Glomerular visceral epithelial cell (primary cell): ENCODE results near the gene ADAMTS19.
A peak's percentile ranks its signal among the peaks of the same experiment; 100 is the strongest.
"Not testable (repeated sequence)": the region's sequence is repeated elsewhere in the genome, so short reads cannot be mapped to it uniquely, and the experiment has no call there.

Source experiments
- DNase-seq: peaks from one replicate; pipeline ENCODE4 v3.0.0-alpha.2; 2016; ENCODE audit errors: extremely low spot score

ADAMTS19 gene

GRCh38 chr5:129459777-129460671, at the start of gene ADAMTS19:
ADAMTS19 (plus strand) TSS chr5:129460298; CDS start chr5:129460392, 94 bp downstream.
- DNase-seq = peak; percentile 51

GRCh38 chr5:129410488-129410887, 49.6 kb upstream of the ADAMTS19 start:
- DNase-seq = no peak

GRCh38 chr5:129412721-129413120, 47.4 kb upstream of the ADAMTS19 start:
- DNase-seq = no peak

GRCh38 chr5:129413570-129413969, 46.5 kb upstream of the ADAMTS19 start:
- DNase-seq = no peak

GRCh38 chr5:129419292-129419691, 40.8 kb upstream of the ADAMTS19 start:
- DNase-seq = no peak

- no peak for DNase-seq
Measured at GRCh38 chr5:129425031-129425430, 35.1 kb upstream of the ADAMTS19 start.

- DNase-seq = no peak
Measured at GRCh38 chr5:129426071-129426470, 34.0 kb upstream of the ADAMTS19 start.

GRCh38 chr5:129428636-129429035, 31.5 kb upstream of the ADAMTS19 start:
- not testable (repeated sequence) for DNase-seq

GRCh38 chr5:129431406-129431805, 28.7 kb upstream of the ADAMTS19 start:
- no peak for DNase-seq

GRCh38 chr5:129438322-129438721, 21.8 kb upstream of the ADAMTS19 start:
- no peak for DNase-seq

- no peak for DNase-seq
Measured at GRCh38 chr5:129440424-129440823, 19.7 kb upstream of the ADAMTS19 start.

- no peak for DNase-seq
Measured at GRCh38 chr5:129441096-129441495, 19.0 kb upstream of the ADAMTS19 start.

- DNase-seq = no peak
Measured at GRCh38 chr5:129445379-129445778, 14.7 kb upstream of the ADAMTS19 start.

GRCh38 chr5:129447968-129448367, 12.1 kb upstream of the ADAMTS19 start:
- DNase-seq = no peak

GRCh38 chr5:129448654-129449053, 11.4 kb upstream of the ADAMTS19 start:
- no peak for DNase-seq

- no peak for DNase-seq
Measured at GRCh38 chr5:129454461-129454860, 5.6 kb upstream of the ADAMTS19 start.

- no peak for DNase-seq
Measured at GRCh38 chr5:129459450-129459776, 685 bp upstream of the ADAMTS19 start.

GRCh38 chr5:129460672-129460935, 506 bp downstream of the ADAMTS19 start:
- DNase-seq = no peak

GRCh38 chr5:129460936-129461710, 1.0 kb downstream of the ADAMTS19 start:
- peak; percentile 34 for DNase-seq

- DNase-seq = no peak
Measured at GRCh38 chr5:129461711-129462332, 1.7 kb downstream of the ADAMTS19 start.

GRCh38 chr5:129465776-129466344, 5.8 kb downstream of the ADAMTS19 start:
- DNase-seq = no peak

GRCh38 chr5:129474544-129474943, 14.4 kb downstream of the ADAMTS19 start:
- DNase-seq = no peak
